Pons (tissue), 1 donor: ENCODE measurements around the gene ZNF213.
"Not testable (repeated sequence)": the region's sequence is repeated elsewhere in the genome, so short reads cannot be mapped to it uniquely, and the experiment has no call there.

ENCODE experiments used
- DNase-seq: peaks from one replicate; pipeline ENCODE4 v3.0.0-alpha.2; 2016; ENCODE audit warnings: low spot score

ZNF213 gene

GRCh38 chr16:3170440-3171180 is 35.8 kb downstream of the ZNF213 start:
- no peak for DNase-seq

- no peak for DNase-seq
These were observed 36.5 kb downstream of the ZNF213 start for GRCh38 chr16:3171181-3171854.

- no peak for DNase-seq
These were observed 37.2 kb downstream of the ZNF213 start for GRCh38 chr16:3171855-3172593.

- DNase-seq: no peak
These were observed 39.2 kb downstream of the ZNF213 start for GRCh38 chr16:3173892-3174617.

GRCh38 chr16:3174618-3175148 is 39.9 kb downstream of the ZNF213 start:
- no peak for DNase-seq

GRCh38 chr16:3175157-3176093 is 40.6 kb downstream of the ZNF213 start:
- DNase-seq: no peak

- DNase-seq: no peak
These were observed 44.8 kb downstream of the ZNF213 start for GRCh38 chr16:3179651-3180050.

GRCh38 chr16:3180445-3180878 is 45.6 kb downstream of the ZNF213 start:
- no peak for DNase-seq

GRCh38 chr16:3182293-3182607 is 47.4 kb downstream of the ZNF213 start:
- DNase-seq: not testable (repeated sequence)

- DNase-seq: no peak
These were observed 48.0 kb downstream of the ZNF213 start for GRCh38 chr16:3182608-3183444.

- no peak for DNase-seq
These were observed 48.8 kb downstream of the ZNF213 start for GRCh38 chr16:3183445-3184139.

GRCh38 chr16:3186946-3187690 is 52.3 kb downstream of the ZNF213 start:
- no peak for DNase-seq

GRCh38 chr16:3187798-3188674 is 53.2 kb downstream of the ZNF213 start, which contains the start of gene OR1F1:
TSS of gene OR1F1 (plus strand) at chr16:3188204.
- DNase-seq: no peak

- no peak for DNase-seq
These were observed 53.8 kb downstream of the ZNF213 start for GRCh38 chr16:3188675-3188924.

- no peak for DNase-seq
These were observed 54.3 kb downstream of the ZNF213 start for GRCh38 chr16:3188925-3189825.

GRCh38 chr16:3189869-3190268 is 55.0 kb downstream of the ZNF213 start:
- no peak for DNase-seq

- no peak for DNase-seq
These were observed 56.1 kb downstream of the ZNF213 start for GRCh38 chr16:3190949-3191353.
